ENCODE results near the gene IFNA1.
A peak's percentile ranks its signal among the peaks of the same experiment; 100 is the strongest.
"Not testable (repeated sequence)": the region's sequence is repeated elsewhere in the genome, so short reads cannot be mapped to it uniquely, and the experiment has no call there.

Gene IFNA1

GRCh38 chr9:21449312-21449711, 9.1 kb downstream of the IFNA1 start:
- not testable (repeated sequence) for DNase-seq

- no peak for DNase-seq
These were observed 10.6 kb downstream of the IFNA1 start for GRCh38 chr9:21450733-21451394.

- no peak for DNase-seq
These were observed 12.4 kb downstream of the IFNA1 start for GRCh38 chr9:21452681-21453080.

GRCh38 chr9:21454149-21454548, 13.9 kb downstream of the IFNA1 start:
- DNase-seq, result no peak

GRCh38 chr9:21455320-21455719, 15.1 kb downstream of the IFNA1 start:
- peak; percentile 24 to 50 for DNase-seq

- DNase-seq, result no peak
These were observed 21.1 kb downstream of the IFNA1 start for GRCh38 chr9:21461377-21461776.

GRCh38 chr9:21465138-21465537, 24.9 kb downstream of the IFNA1 start:
- no peak for DNase-seq

- DNase-seq, result peak; percentile 33 to 80
These were observed 25.8 kb downstream of the IFNA1 start for GRCh38 chr9:21465859-21466518.

GRCh38 chr9:21470126-21470525, 29.9 kb downstream of the IFNA1 start:
- DNase-seq, result no peak

- no peak for DNase-seq
These were observed 33.0 kb downstream of the IFNA1 start for GRCh38 chr9:21473236-21473635.

GRCh38 chr9:21477466-21477865, 37.2 kb downstream of the IFNA1 start:
- peak in 1 of 2 donors; percentile 11 for DNase-seq

- DNase-seq, result no peak
These were observed 39.0 kb downstream of the IFNA1 start for GRCh38 chr9:21479152-21479702.

- peak; percentile 75 to 82 for DNase-seq
These were observed 41.3 kb downstream of the IFNA1 start for GRCh38 chr9:21481470-21482056.

- DNase-seq, result no peak
These were observed 42.0 kb downstream of the IFNA1 start, which contains the start of gene IFNE for GRCh38 chr9:21482213-21482612. TSS of gene IFNE (minus strand) at chr9:21482313. CDS start at chr9:21481694, 619 bp downstream.

Data from inflammatory macrophage treated with lipopolysaccharide for 1 hour (primary cell).